PC-3 (cell line): ENCODE results near the gene AQP3.

ENCODE experiments used
- EZH2 ChIP-seq: fragments of 300-600 bp; sonication (generic); IDR thresholded peaks from one replicate; pipeline ENCODE4 v1.6.1; 2017; ENCODE audit warnings: antibody characterized with exemption, mild to moderate bottlenecking, low read length; ENCODE audit not compliant: unreplicated experiment
- EZH2phosphoT487 ChIP-seq: fragments of 300-600 bp; sonication (generic); IDR thresholded peaks from 2 replicates; pipeline ENCODE4 v1.6.1; 2018; ENCODE audit warnings: mild to moderate bottlenecking, antibody characterized with exemption, low read length, borderline replicate concordance
- TF ChIP-seq, protein P1 (sequence below): fragments of 300-600 bp; sonication (generic); conservative IDR thresholded peaks from 2 replicates; pipeline ENCODE4 v1.5.1; 2017; ENCODE audit warnings: antibody characterized with exemption, low read depth, mild to moderate bottlenecking, low read length

DNA sequence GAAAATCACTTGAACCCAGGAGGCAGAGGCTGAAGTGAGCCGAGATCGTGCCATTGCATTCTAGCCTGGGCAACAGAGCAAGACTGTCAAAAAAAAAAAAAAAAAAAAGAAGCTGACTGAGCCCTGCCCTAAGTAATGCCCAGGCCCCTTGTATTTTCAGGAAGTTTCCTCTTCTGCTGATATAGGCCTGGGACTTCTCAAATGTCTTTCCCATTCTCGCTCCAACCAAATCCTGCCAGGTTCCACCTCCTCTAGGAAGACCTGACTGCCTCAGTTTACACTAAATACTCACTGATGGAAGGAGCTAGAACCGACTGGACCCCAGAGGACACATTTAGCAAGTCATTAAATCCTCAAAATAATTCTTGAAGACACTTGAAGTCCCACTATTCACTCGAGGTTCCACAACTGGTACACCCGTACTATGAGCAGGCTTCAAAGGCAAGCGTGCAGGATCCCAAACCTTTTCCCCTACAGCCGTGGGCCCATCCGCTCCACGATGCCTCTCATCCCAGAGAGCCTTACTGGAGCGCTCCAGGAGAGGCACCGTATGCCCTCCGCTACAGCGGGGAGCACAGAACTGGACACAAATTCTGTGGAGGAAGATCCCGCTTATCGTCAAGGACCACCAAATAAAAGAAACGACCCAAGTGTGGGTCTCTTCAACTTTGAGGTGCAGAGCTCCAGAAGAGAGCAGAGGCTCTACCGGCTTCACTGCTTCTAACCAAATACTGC, 25.7 kb upstream of the AQP3 start:
- TF ChIP-seq, protein P1, sequence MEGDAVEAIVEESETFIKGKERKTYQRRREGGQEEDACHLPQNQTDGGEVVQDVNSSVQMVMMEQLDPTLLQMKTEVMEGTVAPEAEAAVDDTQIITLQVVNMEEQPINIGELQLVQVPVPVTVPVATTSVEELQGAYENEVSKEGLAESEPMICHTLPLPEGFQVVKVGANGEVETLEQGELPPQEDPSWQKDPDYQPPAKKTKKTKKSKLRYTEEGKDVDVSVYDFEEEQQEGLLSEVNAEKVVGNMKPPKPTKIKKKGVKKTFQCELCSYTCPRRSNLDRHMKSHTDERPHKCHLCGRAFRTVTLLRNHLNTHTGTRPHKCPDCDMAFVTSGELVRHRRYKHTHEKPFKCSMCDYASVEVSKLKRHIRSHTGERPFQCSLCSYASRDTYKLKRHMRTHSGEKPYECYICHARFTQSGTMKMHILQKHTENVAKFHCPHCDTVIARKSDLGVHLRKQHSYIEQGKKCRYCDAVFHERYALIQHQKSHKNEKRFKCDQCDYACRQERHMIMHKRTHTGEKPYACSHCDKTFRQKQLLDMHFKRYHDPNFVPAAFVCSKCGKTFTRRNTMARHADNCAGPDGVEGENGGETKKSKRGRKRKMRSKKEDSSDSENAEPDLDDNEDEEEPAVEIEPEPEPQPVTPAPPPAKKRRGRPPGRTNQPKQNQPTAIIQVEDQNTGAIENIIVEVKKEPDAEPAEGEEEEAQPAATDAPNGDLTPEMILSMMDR, result no peak
- TF ChIP-seq EZH2 (no peak), EZH2phosphoT487 (no peak)
